Panc1 (cell line): ENCODE results near the gene MTAP.

Experiments used
- CTCF ChIP-seq: fragments of 450-650 bp; IDR thresholded peaks from 2 replicates; pipeline ENCODE4 v1.5.1; 2017; ENCODE audit warnings: mild to moderate bottlenecking
- POLR2AphosphoS5 ChIP-seq: IDR thresholded peaks from 2 replicates; pipeline ENCODE4 v1.6.1; 2012; ENCODE audit warnings: mild to moderate bottlenecking, low read depth, low read length, moderate library complexity
- REST ChIP-seq, 2 experiments: IDR thresholded peaks; 2 replicates each; pipeline ENCODE4 v1.6.1; 2011 to 2012; ENCODE audit warnings: low read depth in 2 of 2, control low read depth in 1 of 2, low read length in 1 of 2, mild to moderate bottlenecking in 1 of 2, moderate library complexity in 1 of 2; ENCODE audit not compliant: insufficient read depth in 1 of 2
- SIN3A ChIP-seq: IDR thresholded peaks from 2 replicates; pipeline ENCODE4 v1.6.1; 2012; ENCODE audit warnings: low read depth, mild to moderate bottlenecking, low read length, moderate library complexity, borderline replicate concordance; ENCODE audit not compliant: insufficient read depth

- TF ChIP-seq CTCF (no peak), SIN3A (no peak), REST (IDR thresholded peaks at IDR 0.05; ENCODE audit: insufficient read depth in 1 of 2, low read depth in 2 of 2, low read length in 1 of 2) (no peak), POLR2AphosphoS5 (no peak)
Observed at GRCh38 chr9:21961569-21961968, 159.1 kb downstream of the MTAP start.
